Activated CD8-positive, alpha-beta T cell treated with anti-CD3 and anti-CD28 coated beads for 36 hours (primary cell): ENCODE results near the gene LHX3. TPM values are rescaled to one million over a fixed set of nuclear protein-coding genes. Genes with fewer than 3 reads are reported as not detected.
"Not testable (repeated sequence)": the region's sequence is repeated elsewhere in the genome, so short reads cannot be mapped to it uniquely, and the experiment has no call there.

ENCODE experiments used
- ATAC-seq: fragments of 200-7000 bp; cut with Tn5 transposase; one replicate; pipeline ENCODE4 v1.10.0; 2021; ENCODE audit warnings: mild to moderate bottlenecking, moderate library complexity
- CTCF ChIA-PET: fragments of 350-600 bp; sonication (Branson Sonifier 250); formaldehyde crosslinking; loops from one replicate; lab custom pipeline; 2021; ENCODE audit warnings: antibody characterized with exemption; lab: Charles Lee
- POLR2A ChIA-PET: fragments of 350-600 bp; sonication (Branson Sonifier 250); formaldehyde crosslinking; loops from one replicate; lab custom pipeline; 2021; ENCODE audit warnings: antibody characterized with exemption; lab: Charles Lee
- DNase-seq: peaks from one replicate; pipeline ENCODE4 v3.0.0-alpha.2; 2020
- H3K27ac Mint-ChIP-seq: one replicate; pipeline ENCODE4 v1.8.0; 2021; ENCODE audit warnings: mild to moderate bottlenecking, mixed read lengths
- H3K27me3 Mint-ChIP-seq: one replicate; pipeline ENCODE4 v1.8.0; 2021; ENCODE audit warnings: mixed read lengths
- H3K36me3 Mint-ChIP-seq: one replicate; pipeline ENCODE4 v1.8.0; 2021; ENCODE audit warnings: low read depth, mixed read lengths
- H3K4me1 Mint-ChIP-seq: one replicate; pipeline ENCODE4 v1.8.0; 2021; ENCODE audit warnings: low read depth, mixed read lengths
- H3K4me3 Mint-ChIP-seq: one replicate; pipeline ENCODE4 v1.8.0; 2021; ENCODE audit warnings: mild to moderate bottlenecking, moderate library complexity, mixed read lengths
- H3K9me3 Mint-ChIP-seq: one replicate; pipeline ENCODE4 v1.8.0; 2021; ENCODE audit warnings: mixed read lengths
- CTCF ChIP-seq: fragments of 200-600 bp; IDR thresholded peaks from one replicate; pipeline ENCODE4 v1.8.0; 2022; ENCODE audit warnings: antibody characterized with exemption, mild to moderate bottlenecking
- intact Hi-C: fragments of 100-400 bp; cut with micrococcal nuclease; formaldehyde crosslinking; loops from one replicate; pipeline ENCODE4 v1.10.0; 2022
- total RNA-seq, 2 experiments: library from RNA; stranded (reverse); gene quantifications; one replicate each; pipeline ENCODE4 v1.2.3, GENCODE V29; 2021

Gene LHX3
- total RNA-seq, 2 experiments from 2014 or later, result not detected

- H3K9me3 Mint-ChIP-seq, result no peaks in the 10 kb centered on the region
- H3K36me3 Mint-ChIP-seq, result peaks cover 14% of the 10 kb centered on the region
- no peaks in the 10 kb centered on the region for H3K27me3 Mint-ChIP-seq
- TF ChIP-seq CTCF, result no peak
- ChIA-PET CTCF (no interaction called here), POLR2A (no interaction called here)
- DNase-seq (no peak), ATAC-seq (no peak)
- no peak overlapping the region for H3K4me3 Mint-ChIP-seq
- intact Hi-C loops, result no loop called here
- peaks cover 40% of the 10 kb centered on the region for H3K4me1 Mint-ChIP-seq
- no peak overlapping the region for H3K27ac Mint-ChIP-seq
Measured at GRCh38 chr9:136237486-136238341, 32.8 kb upstream of the LHX3 start.

GRCh38 chr9:136236471-136237410 is 31.8 kb upstream of the LHX3 start:
- intact Hi-C loops, result not testable (repeated sequence)
- POLR2A ChIA-PET, result interaction anchor here (0.9 kb wide), 1 partner anchor 117 kb away, joined by 4 read pairs; no protein-coding TSS in a partner anchor

GRCh38 chr9:136235709-136236455 is 31.0 kb upstream of the LHX3 start:
- peaks cover 36% of the 10 kb centered on the region for H3K4me1 Mint-ChIP-seq
- H3K36me3 Mint-ChIP-seq, result peaks cover 18% of the 10 kb centered on the region
- H3K4me3 Mint-ChIP-seq, result no peak overlapping the region
- ATAC-seq, result no peak
- no peak overlapping the region for H3K27ac Mint-ChIP-seq
- intact Hi-C loops, result no loop called here
- no peak for DNase-seq
- H3K27me3 Mint-ChIP-seq, result no peaks in the 10 kb centered on the region
- ChIA-PET CTCF (no interaction called here), POLR2A (interaction anchor here (0.9 kb wide), 1 partner anchor 116 kb away, joined by 4 read pairs; no protein-coding TSS in a partner anchor)
- no peaks in the 10 kb centered on the region for H3K9me3 Mint-ChIP-seq
- no peak for TF ChIP-seq CTCF

More at GRCh38 chr9:136236471-136237410, 31.8 kb upstream of the LHX3 start:
- DNase-seq, ATAC-seq, H3K4me3 Mint-ChIP-seq, CTCF ChIA-PET, H3K27me3 Mint-ChIP-seq, H3K9me3 Mint-ChIP-seq, H3K27ac Mint-ChIP-seq: not testable (repeated sequence)
- Mint-ChIP-seq H3K36me3 (peaks cover 16% of the 10 kb centered on the region), H3K4me1 (peaks cover 39% of the 10 kb centered on the region)

- CTCF ChIA-PET, result no interaction called here
- no peak overlapping the region for H3K27ac Mint-ChIP-seq
Measured at GRCh38 chr9:136235171-136235570, 30.2 kb upstream of the LHX3 start.

More at GRCh38 chr9:136235171-136235570, 30.2 kb upstream of the LHX3 start:
- ATAC-seq (no peak), DNase-seq (no peak)
- no peak for TF ChIP-seq CTCF
- intact Hi-C loops, result no loop called here
- H3K4me3 Mint-ChIP-seq, result no peak overlapping the region
- peaks cover 36% of the 10 kb centered on the region for H3K4me1 Mint-ChIP-seq
- H3K27me3 Mint-ChIP-seq, result no peaks in the 10 kb centered on the region
- H3K36me3 Mint-ChIP-seq, result peaks cover 18% of the 10 kb centered on the region
- POLR2A ChIA-PET, result no interaction called here
- no peaks in the 10 kb centered on the region for H3K9me3 Mint-ChIP-seq
